Dedifferentiated amniotic fluid mesenchymal stem cell (primary cell): ENCODE results near the gene EPO.
A peak's percentile ranks its signal among the peaks of the same experiment; 100 is the strongest.

Experiments
- DNase-seq: peaks from one replicate; pipeline ENCODE4 v3.0.0-alpha.2; 2016; ENCODE audit errors: extremely low spot score

Gene EPO

DNA sequence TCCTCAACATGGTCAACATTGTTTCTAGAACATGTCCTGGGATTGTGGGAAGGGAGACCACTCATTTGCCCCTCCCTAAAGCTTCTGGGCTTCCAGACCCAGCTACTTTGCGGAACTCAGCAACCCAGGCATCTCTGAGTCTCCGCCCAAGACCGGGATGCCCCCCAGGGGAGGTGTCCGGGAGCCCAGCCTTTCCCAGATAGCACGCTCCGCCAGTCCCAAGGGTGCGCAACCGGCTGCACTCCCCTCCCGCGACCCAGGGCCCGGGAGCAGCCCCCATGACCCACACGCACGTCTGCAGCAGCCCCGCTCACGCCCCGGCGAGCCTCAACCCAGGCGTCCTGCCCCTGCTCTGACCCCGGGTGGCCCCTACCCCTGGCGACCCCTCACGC, at the start of gene EPO:
EPO (plus strand) TSS at position 190 of the 392 bp plus-strand sequence. CDS start 513 bp downstream, outside the sequence.
- DNase-seq, result no peak

DNA sequence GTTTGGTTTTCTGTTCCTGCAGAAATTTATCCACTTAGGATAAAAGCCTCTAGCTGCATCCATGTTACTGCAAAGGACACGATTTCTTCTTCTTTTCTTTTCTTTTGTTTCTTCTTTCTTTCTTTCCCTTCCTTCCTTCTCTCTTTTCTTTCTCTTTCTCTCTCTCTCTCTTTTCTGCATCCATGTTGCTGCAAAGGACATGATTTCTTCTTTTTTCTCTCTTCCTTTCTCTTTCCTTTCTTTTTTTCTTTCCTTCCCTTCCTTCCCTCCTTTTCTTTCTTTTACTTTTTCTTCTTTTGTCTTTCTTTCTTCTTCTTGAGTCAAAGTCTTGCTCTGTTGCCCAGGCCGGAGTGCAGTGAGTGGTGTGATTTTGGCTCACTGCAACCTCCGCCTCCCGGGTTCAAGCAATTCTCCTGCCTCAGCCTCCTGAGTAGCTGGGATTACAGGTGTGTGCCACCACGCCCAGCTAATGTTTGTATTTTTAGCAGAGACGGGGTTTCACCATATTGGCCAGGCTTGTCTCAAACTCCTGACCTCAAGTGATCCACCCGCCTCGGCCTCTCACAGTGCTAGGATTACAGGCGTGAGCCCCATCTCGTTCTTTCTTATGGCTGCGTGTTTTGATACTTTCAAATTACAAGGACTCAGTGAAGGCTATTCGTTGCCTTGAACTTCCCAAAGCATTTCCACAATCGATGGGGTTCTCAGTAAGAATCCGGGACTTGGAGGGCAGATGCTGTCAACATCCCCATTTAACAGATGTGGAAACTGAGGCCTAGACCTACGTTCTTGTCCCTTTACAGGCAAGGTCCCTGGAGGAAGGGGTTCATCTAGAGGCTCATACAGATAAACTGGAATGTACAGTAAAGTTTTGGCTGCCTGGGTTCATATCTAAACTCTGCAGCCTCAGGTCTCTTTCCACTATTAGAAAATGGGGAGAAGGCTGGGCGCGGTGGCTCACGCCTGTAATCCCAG, 48.6 kb upstream of the EPO start:
- DNase-seq, result no peak

DNA sequence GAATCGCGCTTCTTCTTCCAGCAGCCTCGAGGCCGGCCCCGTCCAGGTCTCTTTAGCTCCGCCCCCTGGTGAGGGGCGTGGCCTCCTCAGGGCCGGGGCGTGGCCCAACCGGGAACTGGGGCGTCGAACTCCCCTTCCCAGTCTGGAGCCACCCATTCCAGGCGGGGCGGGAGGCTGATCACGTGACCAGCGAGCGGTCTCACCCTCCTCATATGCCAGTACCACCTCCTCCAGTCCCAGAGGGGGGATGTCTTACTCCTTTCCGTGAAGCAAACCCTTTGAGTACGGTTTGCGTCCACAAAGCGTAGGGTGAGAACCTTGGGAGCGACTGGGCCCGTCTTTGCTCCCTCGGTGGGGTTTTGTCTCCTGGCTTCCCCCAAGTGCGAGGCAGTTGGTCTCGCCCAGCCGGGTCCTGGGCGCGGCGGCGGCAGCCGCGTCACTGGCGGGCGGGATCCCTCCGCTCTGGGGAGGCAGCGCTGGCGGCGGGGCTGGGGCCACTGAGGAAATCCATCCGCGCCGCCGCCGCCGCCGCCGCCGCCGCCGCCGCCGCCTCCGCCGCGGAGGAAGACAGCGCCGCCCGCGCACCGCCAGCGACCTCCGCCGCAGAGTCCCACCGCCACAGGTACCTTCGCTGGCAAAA, 46.8 kb upstream of the EPO start, which contains the start of gene GNB2:
GNB2 (plus strand) TSS at position 439 of the 640 bp plus-strand sequence. CDS start 2,526 bp downstream, outside the sequence.
- DNase-seq, result peak; percentile 97

DNA sequence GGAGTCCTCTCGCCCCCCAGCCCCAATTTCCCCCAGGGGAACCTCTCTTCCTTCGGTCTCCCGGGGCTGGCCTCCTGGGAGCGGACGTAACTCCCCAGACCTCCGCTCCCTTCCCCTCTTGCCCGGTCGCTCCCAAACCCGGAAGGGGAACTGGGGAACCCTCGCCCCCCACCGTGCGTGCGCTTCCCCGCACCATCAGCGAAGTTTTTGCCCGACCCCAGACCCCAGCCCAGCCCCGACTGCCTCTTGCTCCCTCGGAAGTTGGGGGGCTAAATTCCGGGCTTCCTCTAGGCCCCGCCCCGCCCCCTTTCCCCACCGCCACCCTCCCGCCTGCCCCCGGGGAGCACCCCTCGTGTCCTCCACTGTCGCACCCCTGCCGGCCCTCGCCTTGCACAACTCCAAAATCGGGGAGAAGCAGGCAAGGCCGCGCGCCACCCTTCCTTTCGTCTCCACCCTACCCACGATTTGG, 46.3 kb upstream of the EPO start:
- DNase-seq, result no peak

DNA sequence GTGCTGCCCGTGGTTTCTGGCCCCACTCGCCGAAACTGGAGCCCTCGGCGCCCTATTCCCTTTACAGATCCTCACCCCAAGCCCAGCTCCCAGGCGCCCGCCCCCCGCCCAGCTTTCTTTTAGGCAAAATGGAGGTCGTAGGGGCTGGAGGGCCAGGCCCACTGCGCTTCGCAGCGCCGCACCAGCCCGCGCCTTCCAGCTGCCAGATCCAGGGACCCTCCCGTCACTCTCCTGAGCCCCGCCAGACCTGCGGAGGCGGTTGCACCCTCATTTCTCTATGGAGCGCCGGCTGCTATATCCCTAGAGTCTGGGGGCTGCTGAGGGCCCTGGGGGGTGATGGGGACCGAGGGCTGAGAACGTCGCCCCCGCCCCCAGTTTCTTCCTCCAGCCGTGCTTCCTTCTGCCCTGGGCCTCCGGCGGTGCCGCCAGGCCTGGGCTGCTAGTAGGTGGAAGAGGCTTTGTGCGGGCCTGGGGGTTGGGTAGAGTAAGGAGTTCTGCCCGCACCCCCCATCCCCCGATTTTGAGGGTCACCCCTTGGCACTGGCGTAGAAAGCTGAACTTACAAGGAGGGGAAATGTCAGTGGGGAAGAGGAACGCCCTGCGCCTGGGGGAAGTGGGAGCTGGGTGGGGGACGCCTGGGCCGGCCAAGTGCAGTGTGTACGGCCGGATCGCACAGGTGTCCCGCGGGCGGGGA, 45.7 kb upstream of the EPO start:
- no peak for DNase-seq

DNA sequence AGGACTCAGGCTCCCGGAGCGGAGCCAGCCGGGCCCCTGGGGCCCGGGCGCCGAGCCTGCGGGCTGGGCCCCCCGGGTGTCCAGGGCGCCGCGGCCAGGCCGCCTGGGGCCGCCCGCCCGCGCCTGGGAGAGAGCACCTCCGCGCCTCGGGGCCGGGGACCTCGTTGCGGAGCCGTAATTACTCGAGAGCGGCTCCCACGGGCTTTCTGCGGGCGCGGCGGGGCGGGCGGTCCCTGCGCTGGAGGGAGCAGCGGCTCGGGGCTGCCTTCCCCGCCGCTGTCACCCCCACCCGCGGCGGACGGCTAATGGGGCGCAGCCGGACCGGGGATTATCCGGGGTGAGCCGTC, 45.2 kb upstream of the EPO start:
- no peak for DNase-seq

DNA sequence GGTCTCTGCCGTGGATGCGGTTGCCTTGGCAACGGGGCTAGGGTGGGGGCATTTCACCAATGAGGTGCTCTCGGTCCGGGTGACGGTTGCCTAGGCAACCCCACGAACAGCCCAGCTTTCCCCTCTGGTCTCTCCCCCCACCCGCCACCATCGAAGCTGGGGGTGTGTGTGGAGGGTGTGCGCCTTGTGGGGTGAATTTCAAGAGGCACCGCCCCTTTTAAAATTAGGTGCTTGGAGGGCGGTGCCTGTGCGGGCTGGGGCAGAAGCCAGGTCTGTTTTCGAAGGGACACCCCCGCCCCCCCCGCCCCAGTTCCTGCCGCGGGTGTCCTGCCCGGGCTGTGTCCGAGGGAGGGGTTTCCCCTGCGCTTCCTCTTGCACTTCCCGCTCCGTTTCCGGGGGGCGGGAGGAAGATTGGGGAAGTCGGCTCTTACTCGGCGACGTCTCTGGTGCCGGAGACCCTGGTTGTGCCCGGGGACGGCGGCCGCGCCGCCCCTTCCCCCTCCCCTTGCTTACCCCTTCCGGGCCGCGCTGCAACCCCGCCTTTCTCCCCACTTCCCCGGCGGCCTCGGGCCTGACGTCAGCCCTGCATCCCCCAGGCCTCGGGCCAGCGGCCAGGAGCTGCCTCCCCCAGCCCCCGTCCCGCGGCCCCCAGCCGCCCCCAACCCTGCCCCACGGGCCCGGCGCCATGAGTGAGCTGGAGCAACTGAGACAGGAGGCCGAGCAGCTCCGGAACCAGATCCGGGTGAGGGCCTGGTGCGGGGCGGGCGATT, 44.5 kb upstream of the EPO start:
- DNase-seq, result no peak

DNA sequence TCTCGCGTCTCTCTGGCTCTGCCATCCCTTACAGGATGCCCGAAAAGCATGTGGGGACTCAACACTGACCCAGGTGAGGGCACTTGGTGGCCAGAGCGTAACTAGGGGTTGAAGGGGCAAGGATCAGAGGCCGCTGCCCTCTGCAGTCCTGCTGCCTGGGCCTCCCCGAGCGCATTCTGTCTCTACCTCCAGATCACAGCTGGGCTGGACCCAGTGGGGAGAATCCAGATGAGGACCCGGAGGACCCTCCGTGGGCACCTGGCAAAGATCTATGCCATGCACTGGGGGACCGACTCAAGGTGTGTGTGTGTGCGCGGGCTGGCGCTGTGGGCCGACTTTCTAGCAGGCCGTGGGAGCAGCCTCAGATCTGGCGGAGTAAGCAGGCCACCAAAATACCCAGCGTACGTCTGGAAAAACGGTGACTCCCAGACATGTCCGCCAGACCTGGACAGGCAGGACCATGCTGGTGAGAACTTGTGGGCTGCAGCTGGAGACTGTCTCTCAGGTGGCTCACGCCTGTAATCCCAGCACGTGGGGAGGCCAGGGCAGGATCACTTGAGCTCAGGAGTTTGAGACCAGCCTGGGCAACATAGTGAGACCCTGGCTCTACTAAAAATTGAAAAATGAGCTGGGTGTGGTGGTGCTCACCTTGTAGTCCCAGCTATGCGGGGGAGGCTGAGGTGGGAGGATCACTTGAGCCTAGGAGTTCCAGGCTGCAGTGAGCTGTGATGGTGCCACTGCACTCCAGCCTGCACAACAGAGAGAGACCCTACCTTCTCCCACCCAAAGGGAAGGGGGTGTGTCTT, 43.6 kb upstream of the EPO start:
- no peak for DNase-seq

DNA sequence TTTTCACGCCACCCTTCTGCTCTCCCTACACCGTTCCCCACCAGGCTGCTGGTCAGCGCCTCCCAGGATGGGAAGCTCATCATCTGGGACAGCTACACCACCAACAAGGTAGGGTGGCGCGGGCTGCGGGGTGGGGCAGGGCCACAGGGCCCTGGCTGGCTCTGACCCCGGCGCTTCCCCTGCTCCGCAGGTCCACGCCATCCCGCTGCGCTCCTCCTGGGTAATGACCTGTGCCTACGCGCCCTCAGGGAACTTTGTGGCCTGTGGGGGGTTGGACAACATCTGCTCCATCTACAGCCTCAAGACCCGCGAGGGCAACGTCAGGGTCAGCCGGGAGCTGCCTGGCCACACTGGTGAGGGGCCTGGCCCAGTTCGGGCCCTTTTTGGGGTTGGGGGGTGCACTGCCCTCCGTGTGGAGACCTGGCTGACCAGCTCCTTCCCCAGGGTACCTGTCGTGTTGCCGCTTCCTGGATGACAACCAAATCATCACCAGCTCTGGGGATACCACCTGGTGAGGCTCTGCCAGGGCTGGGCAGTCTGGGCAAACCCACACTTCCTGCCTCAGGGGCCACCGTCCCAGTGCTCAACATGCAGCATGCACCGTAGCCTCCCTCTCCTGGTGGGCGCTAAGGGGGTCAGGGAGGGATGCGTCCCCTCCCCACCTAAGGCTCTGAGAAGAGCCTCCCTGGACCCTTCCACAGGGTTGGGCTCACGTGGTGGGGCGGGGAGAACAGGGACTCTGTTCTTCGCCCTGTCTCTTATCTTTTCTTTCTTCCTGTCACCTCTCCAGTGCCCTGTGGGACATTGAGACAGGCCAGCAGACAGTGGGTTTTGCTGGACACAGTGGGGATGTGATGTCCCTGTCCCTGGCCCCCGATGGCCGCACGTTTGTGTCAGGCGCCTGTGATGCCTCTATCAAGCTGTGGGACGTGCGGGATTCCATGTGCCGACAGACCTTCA, 42.7 kb upstream of the EPO start:
- no peak for DNase-seq

DNA sequence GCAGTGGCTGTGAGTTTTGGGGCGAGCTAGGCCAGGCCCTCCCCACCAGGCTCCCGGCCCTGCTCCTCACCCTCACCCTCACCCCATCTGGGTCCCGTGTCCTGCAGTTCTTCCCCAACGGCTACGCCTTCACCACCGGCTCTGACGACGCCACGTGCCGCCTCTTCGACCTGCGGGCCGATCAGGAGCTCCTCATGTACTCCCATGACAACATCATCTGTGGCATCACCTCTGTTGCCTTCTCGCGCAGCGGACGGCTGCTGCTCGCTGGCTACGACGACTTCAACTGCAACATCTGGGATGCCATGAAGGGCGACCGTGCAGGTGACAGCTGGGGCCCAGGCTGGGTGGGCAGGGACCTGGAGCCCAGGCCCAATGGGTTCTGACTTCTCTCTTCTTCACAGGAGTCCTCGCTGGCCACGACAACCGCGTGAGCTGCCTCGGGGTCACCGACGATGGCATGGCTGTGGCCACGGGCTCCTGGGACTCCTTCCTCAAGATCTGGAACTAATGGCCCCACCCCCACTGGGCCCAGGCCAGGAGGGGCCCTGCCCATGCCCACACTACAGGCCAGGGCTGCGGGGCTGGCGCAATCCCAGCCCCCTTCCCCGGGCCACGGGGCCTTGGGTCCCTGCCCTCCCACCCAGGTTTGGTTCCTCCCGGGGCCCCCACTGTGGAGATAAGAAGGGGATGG, 41.8 kb upstream of the EPO start:
- no peak for DNase-seq

DNA sequence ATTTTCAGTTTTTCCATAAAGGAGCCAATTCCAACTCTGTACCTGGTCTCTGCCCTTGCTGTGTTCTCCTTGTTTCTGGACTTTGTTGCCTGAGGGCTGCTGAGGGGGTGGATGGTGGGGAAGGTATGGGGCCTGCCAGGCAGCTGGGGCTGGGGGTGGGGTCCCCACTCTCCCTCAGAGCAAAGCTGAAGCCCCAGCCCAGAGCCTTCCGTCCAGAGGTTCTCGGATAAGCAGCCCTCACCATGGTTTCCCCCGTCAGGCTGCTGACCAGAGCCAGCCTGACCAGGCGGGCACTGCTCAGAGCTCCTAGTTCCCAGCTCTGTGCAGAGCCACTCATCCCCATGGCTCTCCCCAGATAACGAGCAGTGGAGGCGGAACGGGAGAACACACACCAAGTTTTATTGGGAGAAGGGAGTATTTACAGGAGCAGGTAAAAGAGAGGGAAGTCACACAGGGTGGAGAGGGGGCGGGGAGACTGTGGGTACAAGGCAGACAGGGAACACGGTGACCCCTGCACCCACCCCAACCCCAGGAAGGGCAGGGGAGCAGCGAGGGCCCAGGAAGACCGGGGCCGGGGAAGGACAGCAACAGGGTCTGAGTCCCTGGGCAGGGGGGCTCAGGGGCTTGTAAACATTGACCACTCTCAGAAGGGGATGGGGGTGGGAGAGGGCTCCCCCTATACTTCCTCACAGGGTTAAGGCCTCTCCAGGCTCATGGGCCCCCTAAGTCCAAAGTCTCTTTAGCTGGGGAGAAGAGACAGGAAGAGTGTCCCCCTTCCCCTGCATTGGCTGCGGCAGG, 40.9 kb upstream of the EPO start:
- DNase-seq, result no peak

DNA sequence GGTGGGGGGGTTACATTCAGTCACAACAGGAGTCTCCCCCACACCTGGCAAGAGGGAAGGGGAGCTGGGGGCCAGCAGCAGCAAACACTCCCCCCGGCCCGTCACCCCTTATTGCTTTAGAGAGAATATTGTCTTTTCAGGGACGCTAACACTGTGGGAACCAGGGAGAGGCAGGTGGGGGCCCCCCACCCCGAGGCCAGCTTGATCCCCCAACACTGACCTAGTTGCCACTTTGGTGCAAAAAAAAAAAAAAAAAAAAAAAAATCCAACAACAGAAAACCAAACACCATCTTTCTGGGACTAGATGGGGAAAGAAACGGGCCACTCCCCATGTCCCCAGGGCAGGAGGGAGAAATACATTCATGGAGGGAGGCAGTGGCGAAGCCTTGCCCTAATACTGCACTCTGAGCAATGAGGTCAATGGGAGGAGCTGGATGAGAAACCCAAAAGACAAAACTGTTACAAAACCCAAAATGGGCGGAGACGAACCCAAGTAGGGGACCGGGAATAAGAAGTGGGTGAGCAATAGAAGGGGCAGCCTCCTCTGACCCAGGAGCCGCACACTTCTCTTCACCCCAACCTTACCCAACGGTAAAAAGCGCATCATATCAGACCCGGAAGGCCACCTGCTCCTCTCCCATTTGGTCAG, 40.2 kb upstream of the EPO start:
- no peak for DNase-seq

DNA sequence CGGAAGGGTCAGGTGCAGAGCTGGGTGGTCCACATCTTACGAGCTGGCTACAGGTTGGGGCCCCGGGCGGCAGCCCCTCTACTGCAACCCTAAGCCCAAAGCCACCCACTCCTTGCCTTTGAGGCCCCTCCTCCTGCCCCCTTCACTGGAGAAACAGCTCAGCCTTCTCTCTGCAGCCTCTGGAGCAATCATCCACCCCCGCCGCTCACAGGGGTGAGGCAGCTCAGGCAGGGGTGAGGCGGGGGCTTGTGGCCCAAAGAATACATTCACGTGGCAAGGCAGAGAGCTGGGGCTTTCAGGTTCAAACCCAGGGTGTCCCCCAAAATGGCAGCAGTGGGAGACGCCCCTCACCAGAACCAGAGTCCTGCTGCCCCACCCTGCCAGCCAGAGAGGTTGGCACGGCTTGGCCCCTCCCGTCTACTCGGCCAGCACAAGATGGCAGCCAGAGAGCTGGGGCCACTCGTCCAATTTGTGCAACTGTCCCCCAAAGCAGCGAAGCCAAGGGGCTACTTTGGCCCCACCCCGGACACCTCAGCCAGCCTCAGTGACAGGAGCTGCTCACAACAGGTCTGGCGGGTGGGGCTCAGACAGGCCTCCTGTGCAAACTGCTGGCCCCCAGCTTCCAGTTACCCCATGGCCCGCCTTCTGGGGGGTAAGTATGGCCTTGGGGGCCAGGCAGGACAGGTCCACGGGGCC, 39.5 kb upstream of the EPO start:
- DNase-seq, result no peak

DNA sequence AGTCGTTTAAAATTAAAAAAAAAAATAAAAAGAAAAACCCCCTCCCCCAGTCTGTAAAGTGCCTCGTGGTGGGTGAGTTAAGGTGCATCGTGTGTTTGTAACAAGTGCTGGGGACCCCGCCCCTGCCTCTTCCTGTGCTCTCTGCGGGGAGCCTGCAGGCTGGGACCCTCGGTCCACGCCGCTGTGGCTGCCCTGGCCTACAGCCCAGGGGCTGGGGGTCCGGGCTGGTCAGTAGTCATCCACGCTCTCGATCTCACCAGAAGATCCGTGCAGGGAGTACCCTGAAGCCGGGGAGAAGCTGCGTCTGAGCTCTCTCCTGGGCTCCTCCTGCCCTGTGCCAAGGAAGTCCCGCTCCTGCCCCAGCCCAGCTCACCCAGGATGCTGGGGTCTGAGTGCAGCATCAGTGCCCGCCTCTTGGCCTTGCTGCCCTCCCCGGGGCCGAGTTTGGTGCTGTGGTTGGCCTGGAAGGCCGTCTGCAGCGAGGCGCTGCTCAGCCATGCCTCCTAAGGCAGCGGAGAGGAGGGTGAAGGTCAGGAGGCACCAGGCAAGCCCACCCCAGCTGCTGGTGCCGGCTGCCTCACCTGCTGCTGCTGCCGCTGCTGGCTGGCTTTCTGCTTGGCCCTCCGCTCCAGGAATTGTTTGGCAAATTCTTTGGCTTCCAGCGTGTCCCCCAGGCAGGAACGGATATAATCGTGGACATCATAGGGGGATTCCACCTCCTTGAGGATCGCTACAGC, 38.6 kb upstream of the EPO start:
- no peak for DNase-seq

DNA sequence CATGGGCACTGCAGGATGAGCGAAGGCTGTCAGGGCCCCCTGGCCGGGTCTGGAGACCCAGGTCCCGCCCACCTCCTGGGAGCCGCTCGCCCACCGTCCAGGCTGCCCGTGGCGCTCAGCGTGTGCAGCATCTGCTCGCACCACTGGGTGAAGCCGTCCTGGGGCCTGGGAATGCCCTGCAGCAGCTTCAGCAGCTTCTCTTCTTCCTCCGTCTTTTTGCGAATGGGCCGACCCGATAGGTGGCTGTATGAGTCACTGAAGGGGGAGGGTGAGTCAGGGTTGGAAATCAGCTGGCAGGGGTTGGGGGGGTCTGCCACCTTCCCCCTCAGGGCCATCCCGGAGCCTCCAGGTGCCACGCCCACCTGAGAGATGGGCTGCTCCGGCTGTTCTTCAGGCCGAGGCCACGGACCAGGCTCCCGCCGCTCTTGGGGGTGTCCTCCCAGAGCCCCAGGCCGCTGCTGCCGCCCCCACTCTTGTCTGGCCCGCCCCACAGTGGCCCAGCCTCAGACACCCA, 38.0 kb upstream of the EPO start:
- DNase-seq, result no peak
